Measurements from ENCODE around the gene SLC25A51. TPM values are rescaled to one million over a fixed set of nuclear protein-coding genes. Genes with fewer than 3 reads are reported as not detected.

The SLC25A51 gene
- polyA plus RNA-seq, 1 donor (not counting 4 experiments of a cell fraction or from before 2014, with no cell fraction given), result 22.2 TPM

- TF ChIP-seq CTCF (optimal IDR thresholded peaks at IDR 0.05 in 1 of 3, IDR thresholded peaks at IDR 0.05 in 1 of 3, conservative IDR thresholded peaks at IDR 0.05 in 1 of 3; ENCODE audit: extremely low read depth in 1 of 3, insufficient read depth in 2 of 3, low read length in 3 of 3) (no peak), EZH2 (IDR thresholded peaks at IDR 0.05; ENCODE audit: low read length) (no peak)
- no peak for FAIRE-seq
Observed at GRCh38 chr9:37870799-37871176, 33.1 kb downstream of the SLC25A51 start.

GRCh38 chr9:37870081-37870798 is 33.7 kb downstream of the SLC25A51 start:
- H3K27ac ChIP-seq (ENCODE audit: control insufficient read depth, insufficient read depth, low read length), result no peak overlapping the region
- H3K79me2 ChIP-seq (ENCODE audit: control insufficient read depth, insufficient read depth, low read length), result no peaks in the 10 kb centered on the region
- TF ChIP-seq EZH2 (IDR thresholded peaks at IDR 0.05; ENCODE audit: low read length) (no peak), CTCF (optimal IDR thresholded peaks at IDR 0.05 in 1 of 3, IDR thresholded peaks at IDR 0.05 in 1 of 3, conservative IDR thresholded peaks at IDR 0.05 in 1 of 3; ENCODE audit: extremely low read depth in 1 of 3, insufficient read depth in 2 of 3, low read length in 3 of 3) (no peak)
- dilution Hi-C loops (cut with MboI; ENCODE audit: extremely low pct_ligation_motif_present, low sequenced_read_pairs), result no loop called here
- H4K20me1 ChIP-seq (ENCODE audit: control insufficient read depth, extremely low read depth, insufficient read depth, low read length), result no peaks in the 10 kb centered on the region
- no peak for DNase-seq (ENCODE audit: low read depth, low spot score)
- FAIRE-seq, result no peak
- H3K4me3 ChIP-seq (ENCODE audit: control insufficient read depth in 2 of 3, extremely low read depth in 1 of 3, insufficient read depth in 2 of 3, low read depth in 1 of 3, low read length in 3 of 3), result no peak overlapping the region
- no peaks in the 10 kb centered on the region for H3K9me1 ChIP-seq (ENCODE audit: control insufficient read depth, extremely low read depth, insufficient read depth, low read length)
- H3K36me3 ChIP-seq (ENCODE audit: control insufficient read depth in 2 of 2, extremely low read depth in 1 of 2, insufficient read depth in 2 of 2, low read length in 2 of 2), result no peaks in the 10 kb centered on the region
- no peaks in the 10 kb centered on the region for H3K9me3 ChIP-seq (ENCODE audit: control insufficient read depth, low read depth, low read length)
- H2AFZ ChIP-seq (ENCODE audit: control insufficient read depth, low read length), result no peak overlapping the region
- no peak overlapping the region for H3K4me2 ChIP-seq (ENCODE audit: control insufficient read depth, extremely low read depth, insufficient read depth, low read depth, low read length)
- H3K27me3 ChIP-seq (ENCODE audit: control insufficient read depth, extremely low read depth, insufficient read depth, low read length), result no peaks in the 10 kb centered on the region
- no peak overlapping the region for H3K9ac ChIP-seq (ENCODE audit: control insufficient read depth, extremely low read depth, insufficient read depth, low read length)
- no peaks in the 10 kb centered on the region for H3K4me1 ChIP-seq (ENCODE audit: control insufficient read depth, extremely low read depth, insufficient read depth, low read length)

More at GRCh38 chr9:37870799-37871176, 33.1 kb downstream of the SLC25A51 start:
- H3K9me1 ChIP-seq (ENCODE audit: control insufficient read depth, extremely low read depth, insufficient read depth, low read length), result no peaks in the 10 kb centered on the region
- H3K27ac ChIP-seq (ENCODE audit: control insufficient read depth, insufficient read depth, low read length), result no peak overlapping the region
- H3K36me3 ChIP-seq (ENCODE audit: control insufficient read depth in 2 of 2, extremely low read depth in 1 of 2, insufficient read depth in 2 of 2, low read length in 2 of 2), result no peaks in the 10 kb centered on the region
- H2AFZ ChIP-seq (ENCODE audit: control insufficient read depth, low read length), result no peak overlapping the region
- H3K9me3 ChIP-seq (ENCODE audit: control insufficient read depth, low read depth, low read length), result no peaks in the 10 kb centered on the region
- DNase-seq (ENCODE audit: low read depth, low spot score), result no peak
- H3K27me3 ChIP-seq (ENCODE audit: control insufficient read depth, extremely low read depth, insufficient read depth, low read length), result no peaks in the 10 kb centered on the region
- no peak overlapping the region for H3K4me2 ChIP-seq (ENCODE audit: control insufficient read depth, extremely low read depth, insufficient read depth, low read depth, low read length)
- H4K20me1 ChIP-seq (ENCODE audit: control insufficient read depth, extremely low read depth, insufficient read depth, low read length), result no peaks in the 10 kb centered on the region
- dilution Hi-C loops (cut with MboI; ENCODE audit: extremely low pct_ligation_motif_present, low sequenced_read_pairs), result no loop called here
- H3K4me3 ChIP-seq (ENCODE audit: control insufficient read depth in 2 of 3, extremely low read depth in 1 of 3, insufficient read depth in 2 of 3, low read depth in 1 of 3, low read length in 3 of 3), result no peak overlapping the region
- no peak overlapping the region for H3K9ac ChIP-seq (ENCODE audit: control insufficient read depth, extremely low read depth, insufficient read depth, low read length)
- H3K4me1 ChIP-seq (ENCODE audit: control insufficient read depth, extremely low read depth, insufficient read depth, low read length), result no peaks in the 10 kb centered on the region
- H3K79me2 ChIP-seq (ENCODE audit: control insufficient read depth, insufficient read depth, low read length), result no peaks in the 10 kb centered on the region

Data from keratinocyte (primary cell).